HEK293T (cell line): Measurements from ENCODE around the gene PDCD1LG2.

Source experiments
- FOXA1 ChIP-seq: fragments of 450-650 bp; IDR thresholded peaks from 2 replicates; pipeline ENCODE4 v1.6.1; 2016; ENCODE audit warnings: mild to moderate bottlenecking
- FOXM1 ChIP-seq: fragments of 450-650 bp; IDR thresholded peaks from 2 replicates; pipeline ENCODE4 v1.6.1; 2017; ENCODE audit warnings: mild to moderate bottlenecking, borderline replicate concordance
- NFRKB ChIP-seq: fragments of 450-650 bp; IDR thresholded peaks from 2 replicates; pipeline ENCODE4 v1.6.1; 2016; ENCODE audit warnings: mild to moderate bottlenecking, moderate library complexity
- SP1 ChIP-seq: fragments of 450-650 bp; IDR thresholded peaks from 2 replicates; pipeline ENCODE4 v1.6.1; 2017
- SUZ12 ChIP-seq: fragments of 450-650 bp; IDR thresholded peaks from 2 replicates; pipeline ENCODE4 v1.6.1; 2016; ENCODE audit warnings: mild to moderate bottlenecking
- TARDBP ChIP-seq: fragments of 450-650 bp; IDR thresholded peaks from 2 replicates; pipeline ENCODE4 v1.6.1; 2016
- ZNF384 ChIP-seq: fragments of 450-650 bp; IDR thresholded peaks from 2 replicates; pipeline ENCODE4 v1.6.1; 2016

DNA sequence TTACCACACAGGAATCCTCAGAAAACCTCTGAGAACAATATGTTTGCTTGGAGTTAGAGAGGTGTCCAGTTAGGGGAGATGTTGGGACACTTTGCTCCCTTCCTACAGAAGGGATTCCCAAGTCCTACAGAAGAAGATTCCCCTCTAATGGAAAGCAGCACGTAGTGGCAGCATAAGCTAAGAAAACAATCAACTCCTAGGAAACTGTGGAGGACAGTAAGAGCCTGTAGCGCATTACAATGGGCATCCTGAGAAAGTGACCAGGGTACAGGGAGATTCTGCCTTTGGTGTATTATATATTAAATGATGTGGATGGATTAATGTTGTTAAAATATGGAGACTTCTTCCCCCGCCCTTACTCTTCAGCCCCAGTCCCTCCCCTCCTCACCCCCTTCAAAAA, 104.7 kb downstream of the PDCD1LG2 start:
- TF ChIP-seq SP1 (no peak), TARDBP (no peak), ZNF384 (no peak), FOXA1 (no peak), SUZ12 (no peak), NFRKB (no peak), FOXM1 (no peak)
